ENCODE measurements around the gene SYT12. TPM values are rescaled to one million over a fixed set of nuclear protein-coding genes. Genes with fewer than 3 reads are reported as not detected.
A peak's percentile ranks its signal among the peaks of the same experiment; 100 is the strongest.

Gene SYT12
- total RNA-seq, 1 experiment from 2014 or later = 1.9 TPM

- no peaks in the 10 kb centered on the region for H3K27me3 ChIP-seq (ENCODE audit: insufficient read depth, low read length)
- no peak overlapping the region for H2BK15ac ChIP-seq (ENCODE audit: low read depth, low read length)
- no peak overlapping the region for H3K9ac ChIP-seq (ENCODE audit: extremely low read depth, insufficient read length, low read length)
- H4K5ac ChIP-seq (ENCODE audit: insufficient read length, low read depth, low read length) = peak overlapping the region; percentile 25
- no peak overlapping the region for H2BK5ac ChIP-seq (ENCODE audit: insufficient read length, low read length)
- H3K23ac ChIP-seq (ENCODE audit: insufficient read length, low read depth, low read length) = no peak overlapping the region
- no peak overlapping the region for H2AFZ ChIP-seq (ENCODE audit: low read length)
- TF ChIP-seq CTCF (conservative IDR thresholded peaks at IDR 0.05) = no peak
- H3K14ac ChIP-seq (ENCODE audit: insufficient read depth, low read length) = 0 out of 2 replicates have a peak overlapping the region, but pooled peaks have one; percentile 7
- H4K20me1 ChIP-seq (ENCODE audit: control insufficient read depth, insufficient read depth, insufficient read length) = no peaks in the 10 kb centered on the region
- H3K27ac ChIP-seq (ENCODE audit: insufficient read length, low read depth, low read length) = no peak overlapping the region
- no peaks in the 10 kb centered on the region; the same call in none of the 2 replicates for H3K27me3 Mint-ChIP-seq (ENCODE audit: low read depth)
- no peaks in the 10 kb centered on the region for H3K23me2 ChIP-seq (ENCODE audit: insufficient read length, low read depth, low read length, poor library complexity, severe bottlenecking)
- peak overlapping the region in 2 of 3 experiments; percentile 34 to 87; a peak in 5 of 7 replicates for H3K27ac Mint-ChIP-seq
- no peaks in the 10 kb centered on the region; a peak in 1 of 5 replicates for H3K9me3 Mint-ChIP-seq
- no peak overlapping the region for H3K4ac ChIP-seq (ENCODE audit: low read depth, low read length)
- DNase-seq = peak; percentile 78
- H3K18ac ChIP-seq (ENCODE audit: insufficient read length, low read depth, low read length) = peak overlapping the region; percentile 31
- WGBS (ENCODE audit: extremely low coverage, insufficient read length, low lambda C conversion rate) = no CpG with 5 or more reads among the region's 14 CpGs
- H4K8ac ChIP-seq (replicated peaks; ENCODE audit: insufficient read length, low read depth, low read length) = peak overlapping the region; percentile 25
- H3K4me1 Mint-ChIP-seq = peaks cover 26 to 37% of the 10 kb centered on the region in 2 experiments
- no peak overlapping the region for H3T11ph ChIP-seq (ENCODE audit: low read length)
- H3K56ac ChIP-seq (ENCODE audit: insufficient read length, low read depth, low read length) = no peak overlapping the region
- H2BK12ac ChIP-seq (ENCODE audit: insufficient read length, low read depth, low read length) = no peak overlapping the region
- no peaks in the 10 kb centered on the region for H3K9me3 ChIP-seq (ENCODE audit: control insufficient read depth, low read depth, low read length)
- H3K4me2 ChIP-seq (ENCODE audit: insufficient read depth, insufficient read length, low read length) = peak overlapping the region; percentile 3
- H4K91ac ChIP-seq (ENCODE audit: insufficient read length, low read depth, low read length) = no peak overlapping the region
- H3K4me1 ChIP-seq (ENCODE audit: insufficient read depth, low read length) = peaks cover 2% of the 10 kb centered on the region; the same call in 1 of the 2 replicates
- H2BK20ac ChIP-seq (ENCODE audit: low read depth, low read length, poor library complexity, severe bottlenecking) = no peak overlapping the region
- H3K79me1 ChIP-seq (ENCODE audit: insufficient read depth, low read depth, low read length, poor library complexity, severe bottlenecking) = no peaks in the 10 kb centered on the region
- H2AK5ac ChIP-seq (ENCODE audit: insufficient read length, low read length) = no peak overlapping the region
- H3K36me3 Mint-ChIP-seq (ENCODE audit: insufficient read depth in 1 of 3, low read depth in 3 of 3) = peaks cover 0 to 4% (median 0%) of the 10 kb centered on the region in 3 experiments; a peak in 3 of 7 replicates
- H3K4me3 Mint-ChIP-seq = 0 out of 5 replicates have a peak overlapping the region, but pooled peaks of 1 of the 2 experiments have one; percentile 3
- H3K79me2 ChIP-seq (ENCODE audit: insufficient read depth, low read length) = no peaks in the 10 kb centered on the region
- no peak overlapping the region for H2BK120ac ChIP-seq (ENCODE audit: low read depth, low read length, poor library complexity, severe bottlenecking)
Observed at GRCh38 chr11:67006029-67006884, 16.7 kb upstream of the SYT12 start.
